BLaER1 treated with 17β-estradiol and CSF1 and Interleukin-3, amounts not matched to agents 10 nM and 100 nM (cell line): ENCODE data around the gene TSACC.

Experiments used
- H3K27ac ChIP-seq, 11 experiments: shearing (Covaris generic); formaldehyde crosslinking; 2 replicates each; pipeline ENCODE4 v1.8.1; 2022
- H3K27me3 ChIP-seq, 11 experiments: shearing (Covaris generic); formaldehyde crosslinking; 2 replicates each; pipeline ENCODE4 v1.8.1; 2022
- H3K36me3 ChIP-seq, 11 experiments: shearing (Covaris generic); formaldehyde crosslinking; 2 replicates each; pipeline ENCODE4 v1.8.1; 2022
- H3K4me1 ChIP-seq, 10 experiments: shearing (Covaris generic); formaldehyde crosslinking; 2 replicates each; pipeline ENCODE4 v1.8.1; 2022
- H3K4me2 ChIP-seq, 11 experiments: shearing (Covaris generic); formaldehyde crosslinking; 2 replicates each; pipeline ENCODE4 v1.8.1; 2022
- H3K4me3 ChIP-seq, 10 experiments: shearing (Covaris generic); formaldehyde crosslinking; 2 replicates each; pipeline ENCODE4 v1.8.1; 2022
- H3K9ac ChIP-seq, 11 experiments: shearing (Covaris generic); formaldehyde crosslinking; 2 replicates each; pipeline ENCODE4 v1.8.1; 2022
- H3K9me3 ChIP-seq, 11 experiments: shearing (Covaris generic); formaldehyde crosslinking; replicated peaks in 1 of 11; 2 replicates each; pipeline ENCODE4 v1.8.1; 2022
- H4K20me1 ChIP-seq, 11 experiments: shearing (Covaris generic); formaldehyde crosslinking; 2 replicates each; pipeline ENCODE4 v1.8.1; 2022
- Cebpa-rat ChIP-seq, 11 experiments: shearing (Covaris generic); IDR thresholded peaks; 2 replicates each; pipeline ENCODE4 v1.8.1; 2022

The TSACC gene

DNA sequence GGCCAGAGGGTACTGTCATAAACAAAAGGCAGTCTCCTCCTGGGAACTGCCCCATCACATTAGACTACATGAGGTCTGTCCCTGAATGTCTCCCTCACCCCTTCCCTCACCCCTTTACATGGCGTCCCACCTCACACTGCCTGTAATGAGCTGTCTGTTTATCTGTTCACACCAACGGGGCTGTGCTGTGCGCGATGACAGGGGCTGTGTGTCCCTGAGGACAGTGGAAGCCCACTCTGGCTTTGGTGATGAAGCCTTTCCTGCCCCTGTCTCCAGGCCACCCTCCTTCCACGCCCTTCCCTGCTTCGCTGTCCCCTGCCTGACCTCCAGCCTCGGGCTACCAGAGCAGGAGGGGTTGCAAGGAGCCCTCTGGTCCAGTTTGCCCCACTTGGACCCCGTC is 53.4 kb downstream of the TSACC start:
- Histone ChIP-seq H3K4me1 (peaks cover 0 to 4% (median 0%) of the 10 kb centered on the region in 10 experiments; a peak in 3 of 20 replicates), H3K9me3 (no peaks in the 10 kb centered on the region), H3K4me2 (no peak overlapping the region), H3K27me3 (peaks cover 35 to 55% (median 48%) of the 10 kb centered on the region in 11 experiments), H3K36me3 (no peaks in the 10 kb centered on the region), H4K20me1 (peaks cover 0 to 9% (median 0%) of the 10 kb centered on the region in 11 experiments; a peak in 3 of 22 replicates), H3K9ac (no peak overlapping the region), H3K27ac (no peak overlapping the region), H3K4me3 (no peak overlapping the region)
- TF ChIP-seq Cebpa-rat (IDR thresholded peaks at IDR 0.05) = no peak

DNA sequence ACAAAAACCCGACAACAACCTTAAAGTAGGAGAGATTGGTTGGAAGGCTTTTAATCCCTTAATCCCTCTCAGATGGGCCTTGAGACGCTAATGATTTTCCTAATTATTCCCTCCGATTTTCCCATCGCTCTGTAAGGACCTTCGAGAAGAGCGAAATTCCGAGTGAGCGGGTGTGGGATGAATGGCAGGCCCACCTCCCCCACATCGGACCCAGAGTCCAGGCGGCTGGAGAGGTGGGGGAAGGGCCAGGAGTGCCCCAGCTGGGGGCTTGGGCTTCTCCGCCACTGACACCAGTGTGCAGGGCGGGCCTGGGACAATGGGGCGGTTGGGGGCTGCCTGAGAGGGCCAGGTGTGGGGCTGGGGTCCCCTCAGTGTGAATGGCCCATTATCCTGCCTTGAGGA is 54.1 kb downstream of the TSACC start:
- H3K4me2 ChIP-seq = no peak overlapping the region
- H3K27ac ChIP-seq = no peak overlapping the region
- no peak for TF ChIP-seq Cebpa-rat (IDR thresholded peaks at IDR 0.05)
- H3K36me3 ChIP-seq = no peaks in the 10 kb centered on the region
- no peak overlapping the region for H3K4me3 ChIP-seq
- H3K9ac ChIP-seq = no peak overlapping the region
- no peaks in the 10 kb centered on the region for H3K9me3 ChIP-seq
- peaks cover 28 to 47% (median 40%) of the 10 kb centered on the region in 11 experiments for H3K27me3 ChIP-seq
- H3K4me1 ChIP-seq = peaks cover 0 to 4% (median 0%) of the 10 kb centered on the region in 10 experiments; a peak in 3 of 20 replicates
- H4K20me1 ChIP-seq = peaks cover 0 to 7% (median 0%) of the 10 kb centered on the region in 11 experiments; a peak in 3 of 22 replicates

DNA sequence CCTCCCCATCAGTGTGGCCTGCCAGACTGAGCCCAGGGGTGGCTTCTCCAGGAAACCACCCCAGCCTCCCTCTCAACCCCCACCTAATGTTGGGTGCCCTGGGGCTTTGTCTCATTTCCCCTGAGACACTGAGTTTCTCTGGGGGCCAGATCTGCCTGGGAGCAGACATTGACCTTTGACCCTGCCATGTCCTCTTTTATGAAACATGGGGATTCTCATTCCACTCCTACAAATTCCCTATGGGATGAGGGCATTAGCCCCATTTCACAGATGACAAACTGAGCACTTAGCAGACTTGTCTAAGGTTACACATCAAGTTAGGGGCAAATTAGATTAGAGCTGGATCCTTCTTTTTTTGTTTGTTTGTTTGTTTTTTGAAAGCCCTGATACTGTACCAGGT is 54.8 kb downstream of the TSACC start:
- TF ChIP-seq Cebpa-rat (IDR thresholded peaks at IDR 0.05) = no peak
- no peak overlapping the region for H3K9ac ChIP-seq

DNA sequence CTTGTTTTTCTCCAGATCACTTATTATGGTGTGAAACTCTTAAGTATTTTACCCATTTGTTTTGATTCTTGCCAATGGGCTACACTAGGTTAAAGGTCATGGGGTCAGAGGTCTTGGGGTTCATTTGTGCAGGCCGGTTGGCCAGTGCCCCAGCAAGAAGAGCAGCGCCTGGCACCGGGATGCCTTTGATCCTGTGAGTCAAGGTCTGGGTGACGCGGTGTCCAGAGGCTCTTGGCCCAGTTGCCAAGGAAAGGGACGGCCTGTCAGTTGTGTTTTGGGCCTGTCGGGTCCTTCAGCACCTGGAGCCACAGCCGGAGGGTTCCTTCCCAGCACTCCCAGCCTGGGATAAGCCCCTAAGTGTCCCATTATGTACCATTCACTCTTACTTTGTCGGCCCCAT is 55.8 kb downstream of the TSACC start:
- Histone ChIP-seq H4K20me1 (peaks cover 0 to 7% (median 0%) of the 10 kb centered on the region in 11 experiments; a peak in 3 of 22 replicates), H3K36me3 (no peaks in the 10 kb centered on the region), H3K9me3 (no peaks in the 10 kb centered on the region), H3K9ac (no peak overlapping the region), H3K4me3 (no peak overlapping the region), H3K27ac (no peak overlapping the region), H3K27me3 (peaks cover 11 to 31% (median 24%) of the 10 kb centered on the region in 11 experiments), H3K4me2 (no peak overlapping the region), H3K4me1 (peaks cover 0 to 9% (median 2%) of the 10 kb centered on the region in 10 experiments; a peak in 8 of 20 replicates)
- no peak for TF ChIP-seq Cebpa-rat (IDR thresholded peaks at IDR 0.05)

More for the DNA sequence above, 54.8 kb downstream of the TSACC start:
- H3K27ac ChIP-seq = no peak overlapping the region
- peaks cover 0 to 5% (median 0%) of the 10 kb centered on the region in 10 experiments; a peak in 6 of 20 replicates for H3K4me1 ChIP-seq
- H3K4me2 ChIP-seq = no peak overlapping the region
- no peaks in the 10 kb centered on the region for H3K9me3 ChIP-seq
- H4K20me1 ChIP-seq = peaks cover 0 to 7% (median 0%) of the 10 kb centered on the region in 11 experiments; a peak in 3 of 22 replicates
- peaks cover 21 to 41% (median 34%) of the 10 kb centered on the region in 11 experiments for H3K27me3 ChIP-seq
- no peaks in the 10 kb centered on the region for H3K36me3 ChIP-seq
- H3K4me3 ChIP-seq = no peak overlapping the region

DNA sequence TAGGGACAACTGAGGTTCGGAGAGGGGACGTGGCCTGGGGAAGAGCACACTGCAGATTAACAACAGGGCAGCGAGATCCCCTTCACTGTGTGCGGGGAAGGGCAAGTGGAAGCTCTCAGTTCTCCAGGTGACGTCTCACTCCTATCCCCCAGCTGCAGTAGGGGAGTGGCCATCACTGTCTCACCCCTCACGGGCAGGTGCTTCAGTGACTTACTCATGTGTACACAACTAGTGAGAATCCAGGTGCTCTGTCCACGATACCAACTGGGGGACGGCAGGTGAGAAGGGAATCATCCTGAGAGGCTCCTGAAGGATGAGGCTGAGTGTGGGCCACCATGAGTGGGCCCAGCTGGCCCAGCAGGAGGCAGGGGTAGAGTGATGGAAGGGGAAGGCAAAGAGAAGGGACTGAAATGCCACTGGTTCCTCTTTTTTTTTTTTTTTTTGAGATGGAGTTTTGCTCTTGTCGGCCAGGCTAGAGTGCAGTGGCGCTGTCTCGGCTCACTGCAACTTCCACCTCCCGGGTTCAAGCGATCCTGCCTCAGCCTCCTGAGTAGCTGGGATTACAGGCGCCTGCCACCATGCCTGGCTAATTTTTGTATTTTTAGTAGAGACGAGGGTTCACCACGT is 56.6 kb downstream of the TSACC start:
- Histone ChIP-seq H3K4me3 (no peak overlapping the region), H3K4me2 (no peak overlapping the region), H3K36me3 (no peaks in the 10 kb centered on the region), H3K27ac (no peak overlapping the region), H3K9me3 (no peaks in the 10 kb centered on the region), H4K20me1 (peaks cover 0 to 4% (median 0%) of the 10 kb centered on the region in 11 experiments; a peak in 2 of 22 replicates), H3K9ac (no peak overlapping the region), H3K4me1 (peaks cover 0 to 9% (median 2%) of the 10 kb centered on the region in 10 experiments; a peak in 8 of 20 replicates), H3K27me3 (peaks cover 3 to 28% (median 15%) of the 10 kb centered on the region in 11 experiments)
- TF ChIP-seq Cebpa-rat (IDR thresholded peaks at IDR 0.05) = no peak
